Activated CD8-positive, alpha-beta T cell treated with anti-CD3 and anti-CD28 coated beads, Interleukin-2, amount 10 ng/mL, durations not matched to agents 7 days and 5 days (primary cell): Measurements from ENCODE around the gene DAND5. TPM values are rescaled to one million over a fixed set of nuclear protein-coding genes. Genes with fewer than 3 reads are reported as not detected.

Experiments
- ATAC-seq: fragments of 150-1000 bp; cut with Tn5 transposase; one replicate; pipeline ENCODE4 v1.10.0; 2021; ENCODE audit warnings: moderate library complexity
- CTCF ChIA-PET: fragments of 350-600 bp; sonication (Branson Sonifier 250); formaldehyde crosslinking; loops from one replicate; lab custom pipeline; 2021; ENCODE audit warnings: antibody characterized with exemption; lab: Charles Lee
- POLR2A ChIA-PET: fragments of 350-600 bp; sonication (Branson Sonifier 250); formaldehyde crosslinking; loops from one replicate; lab custom pipeline; 2021; ENCODE audit warnings: antibody characterized with exemption; lab: Charles Lee
- DNase-seq: peaks from one replicate; pipeline ENCODE4 v3.0.0-alpha.2; 2020
- H3K27ac Mint-ChIP-seq: one replicate; pipeline ENCODE4 v1.8.0; 2021; ENCODE audit warnings: mild to moderate bottlenecking, mixed read lengths
- H3K27me3 Mint-ChIP-seq: one replicate; pipeline ENCODE4 v1.8.0; 2021; ENCODE audit warnings: low read depth, mixed read lengths
- H3K36me3 Mint-ChIP-seq: one replicate; pipeline ENCODE4 v1.8.0; 2021; ENCODE audit warnings: low read depth, mixed read lengths
- H3K4me1 Mint-ChIP-seq: one replicate; pipeline ENCODE4 v1.8.0; 2021; ENCODE audit warnings: low read depth, mixed read lengths
- H3K4me3 Mint-ChIP-seq: one replicate; pipeline ENCODE4 v1.8.0; 2021; ENCODE audit warnings: mild to moderate bottlenecking, mixed read lengths
- H3K9me3 Mint-ChIP-seq: one replicate; pipeline ENCODE4 v1.8.0; 2022; ENCODE audit warnings: mixed read lengths; ENCODE audit not compliant: insufficient read depth
- total RNA-seq, 2 experiments: library from RNA; stranded (reverse); gene quantifications; one replicate each; pipeline ENCODE4 v1.2.3, GENCODE V29; 2021

DAND5 gene, protein sequence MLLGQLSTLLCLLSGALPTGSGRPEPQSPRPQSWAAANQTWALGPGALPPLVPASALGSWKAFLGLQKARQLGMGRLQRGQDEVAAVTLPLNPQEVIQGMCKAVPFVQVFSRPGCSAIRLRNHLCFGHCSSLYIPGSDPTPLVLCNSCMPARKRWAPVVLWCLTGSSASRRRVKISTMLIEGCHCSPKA
- under 1 TPM; 0.21 to 0.34 TPM for total RNA-seq

DNA sequence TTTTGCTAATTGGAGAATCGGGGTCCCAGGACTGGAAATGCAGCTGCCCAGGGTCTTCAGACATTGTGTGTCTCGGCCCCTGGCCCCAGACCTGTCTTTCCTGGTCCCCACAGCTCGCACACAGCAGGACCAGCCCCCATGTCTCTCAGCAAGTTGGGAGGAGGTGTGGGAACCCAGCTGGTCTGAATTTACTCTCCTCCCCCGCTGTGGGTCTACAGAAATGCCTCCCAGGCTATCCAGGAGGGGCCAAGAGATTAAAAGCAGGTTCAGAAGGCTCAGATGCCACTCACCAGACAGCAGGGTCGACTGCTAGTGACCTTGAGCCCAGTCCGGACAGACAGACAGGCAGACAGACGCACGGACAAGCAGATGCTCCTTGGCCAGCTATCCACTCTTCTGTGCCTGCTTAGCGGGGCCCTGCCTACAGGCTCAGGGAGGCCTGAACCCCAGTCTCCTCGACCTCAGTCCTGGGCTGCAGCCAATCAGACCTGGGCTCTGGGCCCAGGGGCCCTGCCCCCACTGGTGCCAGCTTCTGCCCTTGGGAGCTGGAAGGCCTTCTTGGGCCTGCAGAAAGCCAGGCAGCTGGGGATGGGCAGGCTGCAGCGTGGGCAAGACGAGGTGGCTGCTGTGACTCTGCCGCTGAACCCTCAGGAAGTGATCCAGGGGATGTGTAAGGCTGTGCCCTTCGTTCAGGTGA, at the start of gene DAND5:
DAND5 (plus strand) TSS at position 285 of the 697 bp plus-strand sequence; CDS start at position 370, 85 bp downstream.
- POLR2A ChIA-PET, result no interaction called here
- no peak within 1 kb of the TSS for H3K27ac Mint-ChIP-seq
- ATAC-seq (no peak), DNase-seq (no peak)
- no peaks in the 10 kb centered on the region for H3K36me3 Mint-ChIP-seq
- H3K9me3 Mint-ChIP-seq, result no peaks in the 10 kb centered on the region
- H3K4me1 Mint-ChIP-seq, result peaks cover 7% of the 10 kb centered on the region
- no peak within 1 kb of the TSS for H3K4me3 Mint-ChIP-seq
- CTCF ChIA-PET, result interaction anchor here (1.2 to 7.2 kb wide), 3 partner anchors 8 to 125 kb away, joined by 3 to 121 read pairs (median 3); partner anchors contain the start of gene KLF1
- H3K27me3 Mint-ChIP-seq, result peaks cover 3% of the 10 kb centered on the region

DNA sequence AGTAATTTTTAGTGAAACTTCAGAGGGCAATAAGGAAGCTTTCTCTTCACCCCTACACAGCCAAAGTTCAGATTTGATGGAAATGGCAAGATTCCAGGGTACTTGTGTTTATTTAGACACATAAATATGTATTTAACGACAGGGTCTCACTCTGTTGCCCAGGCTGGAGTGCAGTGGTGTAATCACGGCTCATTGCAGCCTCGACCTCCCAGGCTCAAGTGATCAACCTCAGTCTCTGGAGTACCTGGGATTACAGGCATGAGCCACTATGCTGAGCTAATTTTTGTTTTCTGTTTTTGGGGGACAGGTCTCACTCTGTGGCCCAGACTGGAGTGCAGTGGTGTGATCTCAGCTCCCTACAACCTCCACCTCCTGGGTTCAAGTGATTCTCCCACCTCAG, 48.3 kb upstream of the DAND5 start:
- DNase-seq (no peak), ATAC-seq (no peak)
- H3K4me3 Mint-ChIP-seq, result no peak overlapping the region
- ChIA-PET CTCF (interaction anchor here (1.0 to 1.5 kb wide), 2 partner anchors 36 to 44 kb away, joined by 3 to 7 read pairs; no protein-coding TSS in a partner anchor), POLR2A (interaction anchor here (2.7 kb wide), 1 partner anchor 12 kb away, joined by 14 read pairs; the partner anchor contains the start of gene FARSA)
- peaks cover 42% of the 10 kb centered on the region for H3K36me3 Mint-ChIP-seq
- H3K27me3 Mint-ChIP-seq, result peaks cover 2% of the 10 kb centered on the region
- peak overlapping the region; percentile 14 for H3K27ac Mint-ChIP-seq
- H3K9me3 Mint-ChIP-seq, result no peaks in the 10 kb centered on the region
- H3K4me1 Mint-ChIP-seq, result peaks cover 24% of the 10 kb centered on the region

DNA sequence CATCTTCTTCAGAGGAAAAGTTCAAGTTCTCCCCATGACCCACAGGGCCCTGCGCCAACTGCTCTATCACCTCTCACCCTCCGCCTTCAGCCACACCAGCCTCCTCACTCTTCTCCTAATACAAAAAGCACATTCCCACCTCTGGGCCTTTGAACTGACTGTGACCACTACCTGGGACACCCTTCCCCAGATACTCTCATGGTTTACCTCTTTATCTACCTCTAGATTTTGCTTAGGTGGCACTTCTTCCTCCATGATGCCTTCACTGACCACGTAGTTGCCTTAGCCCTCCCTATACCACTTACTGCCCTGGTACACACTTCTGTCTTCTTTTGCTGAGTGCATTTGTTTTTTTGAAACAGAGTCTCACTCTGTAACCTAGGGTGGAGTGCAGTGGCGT, 46.4 kb upstream of the DAND5 start:
- H3K27ac Mint-ChIP-seq, result peak overlapping the region; percentile 37
- H3K4me1 Mint-ChIP-seq, result peaks cover 23% of the 10 kb centered on the region
- POLR2A ChIA-PET, result interaction anchor here (1.0 to 1.8 kb wide), 2 partner anchors 10 to 15 kb away, joined by 4 to 5 read pairs; partner anchors contain the start of gene FARSA
- H3K9me3 Mint-ChIP-seq, result no peaks in the 10 kb centered on the region
- peaks cover 53% of the 10 kb centered on the region for H3K36me3 Mint-ChIP-seq
- H3K4me3 Mint-ChIP-seq, result no peak overlapping the region
- peaks cover 2% of the 10 kb centered on the region for H3K27me3 Mint-ChIP-seq
- no peak for DNase-seq
- no peak for ATAC-seq
- CTCF ChIA-PET, result interaction anchor here (1.5 kb wide), 1 partner anchor 42 kb away, joined by 4 read pairs; no protein-coding TSS in a partner anchor

DNA sequence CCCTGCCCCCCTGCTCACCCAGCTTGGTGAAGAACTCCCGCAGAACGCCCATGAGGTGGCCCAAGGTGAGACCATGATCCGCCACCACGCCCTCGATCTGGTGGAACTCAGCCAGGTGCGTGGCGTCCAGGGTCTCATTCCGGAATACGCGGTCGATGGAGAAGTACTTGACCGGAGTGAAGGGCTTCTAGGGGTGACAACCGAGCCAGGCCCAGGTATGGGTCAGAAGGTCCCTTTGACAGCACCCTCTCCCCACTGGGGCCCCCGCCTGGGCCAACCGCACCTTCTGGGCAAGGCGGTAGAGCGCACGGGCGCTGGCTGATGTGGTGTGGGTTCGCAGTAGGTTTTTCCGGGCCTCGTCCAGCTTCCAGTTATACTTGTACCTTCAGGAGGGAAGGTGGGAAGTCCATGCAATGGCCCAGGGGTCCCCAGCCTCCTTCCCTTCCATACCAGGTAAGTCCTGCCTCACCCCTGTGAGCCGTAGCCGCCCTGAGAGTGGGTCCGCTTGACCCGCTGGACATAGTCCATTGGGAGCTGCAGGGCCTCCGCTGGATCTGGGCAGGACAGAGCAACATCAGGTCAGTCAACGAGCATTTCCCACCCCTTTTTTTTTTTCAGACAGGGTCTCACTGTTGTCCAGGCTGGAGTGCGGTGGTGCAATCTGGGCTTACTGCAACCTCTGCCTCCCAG, 44.6 kb upstream of the DAND5 start:
- Mint-ChIP-seq H3K36me3 (peaks cover 59% of the 10 kb centered on the region), H3K4me3 (no peak overlapping the region), H3K4me1 (peaks cover 7% of the 10 kb centered on the region), H3K27me3 (no peaks in the 10 kb centered on the region), H3K9me3 (no peaks in the 10 kb centered on the region), H3K27ac (no peak overlapping the region)
- DNase-seq (no peak), ATAC-seq (no peak)
- ChIA-PET CTCF (no interaction called here), POLR2A (interaction anchor here (1.0 kb wide), 1 partner anchor 8 kb away, joined by 3 read pairs; the partner anchor contains the start of gene FARSA)

DNA sequence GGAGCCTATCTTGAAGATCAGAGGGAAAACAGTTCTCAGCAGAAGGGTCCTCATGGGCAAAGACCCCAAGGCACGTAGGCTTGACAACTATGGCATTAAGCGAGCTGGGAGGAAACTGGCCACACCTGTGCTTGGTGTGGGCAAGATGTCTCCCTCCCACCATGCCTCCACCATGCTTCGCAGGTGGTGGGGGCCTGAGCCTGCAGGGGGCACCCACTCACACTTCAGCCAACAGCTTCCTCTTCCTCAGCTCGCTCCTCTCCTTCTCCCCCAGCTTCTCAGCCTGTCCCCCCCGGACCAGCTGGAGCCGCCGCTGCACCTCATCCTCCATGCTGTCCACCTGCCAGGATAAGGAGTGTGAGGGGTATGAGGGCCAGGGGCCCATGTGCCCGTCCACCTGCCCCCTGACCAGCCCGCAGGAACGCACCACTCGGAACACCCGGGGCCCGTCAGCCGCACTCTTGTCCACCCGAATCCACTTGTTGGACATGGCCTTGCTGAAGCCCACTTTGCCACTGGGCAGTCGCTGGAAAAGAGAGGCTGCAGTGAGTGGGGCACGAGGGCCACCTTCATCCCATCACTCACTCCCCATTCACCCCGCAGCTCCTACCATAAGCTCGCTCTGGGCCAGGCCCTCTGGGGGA, 39.3 kb upstream of the DAND5 start:
- no peak overlapping the region for H3K27ac Mint-ChIP-seq
- CTCF ChIA-PET, result interaction anchor here (0.9 to 2.2 kb wide), 3 partner anchors 16 to 45 kb away, joined by 3 to 8 read pairs (median 5); no protein-coding TSS in a partner anchor
- POLR2A ChIA-PET, result interaction anchor here (0.5 to 1.3 kb wide), 3 partner anchors 8 to 16 kb away, joined by 3 to 4 read pairs (median 3); partner anchors contain the start of gene SYCE2
- H3K4me1 Mint-ChIP-seq, result peaks cover 20% of the 10 kb centered on the region
- DNase-seq (no peak), ATAC-seq (no peak)
- H3K9me3 Mint-ChIP-seq, result no peaks in the 10 kb centered on the region
- no peaks in the 10 kb centered on the region for H3K27me3 Mint-ChIP-seq
- peaks cover 52% of the 10 kb centered on the region for H3K36me3 Mint-ChIP-seq
- H3K4me3 Mint-ChIP-seq, result no peak overlapping the region

DNA sequence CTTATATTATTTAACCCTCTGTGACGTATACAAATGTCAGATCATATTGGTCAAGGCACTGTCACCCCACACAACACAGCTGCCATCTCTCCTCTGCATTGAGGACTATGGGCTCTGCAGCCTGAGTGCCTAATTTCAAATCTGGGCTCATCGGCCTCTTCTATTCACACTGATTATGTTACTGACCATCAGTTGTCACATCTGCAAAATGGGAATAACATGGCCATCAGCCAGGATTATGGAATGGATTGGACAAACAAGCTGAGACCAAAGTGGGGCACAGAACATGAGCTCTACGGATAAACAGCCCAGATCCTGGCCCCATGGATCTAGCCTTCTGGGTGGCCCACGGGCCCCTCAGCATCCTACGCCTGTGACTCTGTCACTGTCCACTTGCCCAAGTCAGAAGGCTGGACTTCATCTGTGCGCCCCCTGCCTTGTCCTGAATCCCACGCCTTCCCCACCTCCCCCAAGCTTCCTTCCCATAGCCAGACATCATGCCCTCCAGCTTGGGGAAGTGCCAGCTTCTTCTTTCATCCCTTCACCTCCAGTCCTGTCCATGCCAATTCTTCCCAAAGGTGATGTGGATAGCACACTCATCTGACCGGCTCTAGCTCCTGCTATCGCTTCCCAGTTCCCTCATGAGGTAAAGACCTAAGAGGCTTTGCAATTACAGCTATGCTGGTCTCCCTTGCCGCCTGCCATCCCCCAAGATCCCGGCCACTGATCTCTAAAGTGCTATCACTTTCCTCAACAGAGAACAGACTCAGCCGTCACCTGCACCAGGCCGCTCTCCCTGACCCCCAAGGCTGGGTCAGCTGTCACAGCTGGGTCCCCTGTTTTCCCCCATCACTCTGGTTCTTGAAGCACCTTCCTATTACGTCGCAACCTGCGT, 36.7 kb upstream of the DAND5 start:
- peak; percentile 9 for ATAC-seq
- Mint-ChIP-seq H3K4me1 (peaks cover 36% of the 10 kb centered on the region), H3K9me3 (no peaks in the 10 kb centered on the region), H3K27ac (peak overlapping the region; percentile 91), H3K27me3 (no peaks in the 10 kb centered on the region), H3K4me3 (peak overlapping the region; percentile 96), H3K36me3 (peaks cover 39% of the 10 kb centered on the region)
- CTCF ChIA-PET, result interaction anchor here (0.6 to 3.3 kb wide), 7 partner anchors 13 to 172 kb away, joined by 3 to 22 read pairs (median 4); partner anchors contain the start of gene SYCE2
- POLR2A ChIA-PET, result interaction anchor here (0.6 to 2.0 kb wide), 10 partner anchors 8 to 173 kb away, joined by 3 to 14 read pairs (median 4); partner anchors contain the start of genes GCDH and SYCE2
- peak; percentile 40 for DNase-seq

DNA sequence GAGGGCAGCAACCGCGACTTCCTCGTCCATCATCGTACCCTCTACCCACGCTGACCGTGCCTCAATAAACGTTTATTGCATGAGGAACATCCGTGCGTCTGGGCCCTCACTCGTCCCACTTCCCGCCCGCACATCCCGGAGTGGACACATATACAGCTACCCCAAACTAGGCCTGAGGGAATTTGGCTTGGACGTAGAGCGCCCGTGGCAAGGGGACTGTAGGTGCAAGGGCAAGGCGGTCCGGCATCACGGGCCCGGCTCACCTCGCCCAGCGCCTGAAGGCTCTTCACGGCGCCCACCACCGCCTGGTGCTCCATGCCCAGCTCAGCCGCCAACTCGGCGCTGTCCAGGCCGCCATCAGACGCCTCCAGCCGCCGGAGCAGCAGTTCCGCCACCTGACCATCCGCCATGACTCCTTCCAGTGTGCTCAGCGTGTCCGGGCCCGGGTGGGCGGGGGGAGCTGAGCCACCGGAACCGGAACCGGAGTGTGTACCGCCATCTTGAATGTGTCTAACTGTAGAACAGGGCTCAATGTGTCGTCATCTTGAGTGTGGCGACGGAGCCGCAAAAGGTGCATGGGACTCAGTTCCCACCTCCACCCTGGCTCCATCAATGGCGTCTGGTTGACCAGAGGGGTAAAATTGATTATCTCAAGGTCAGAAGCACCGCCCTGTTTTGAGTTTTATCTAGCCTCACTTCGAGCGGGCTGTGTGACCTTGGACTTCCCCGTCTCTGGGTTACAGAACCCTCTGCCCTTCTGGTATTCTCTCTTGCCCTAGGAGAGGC, 35.9 kb upstream of the DAND5 start, which contains the start of gene FARSA:
FARSA (minus strand) TSS at position 425 of the 786 bp plus-strand sequence; CDS start at position 410, 15 bp downstream.
- ChIA-PET POLR2A (interaction anchor here (0.6 to 2.0 kb wide), 13 partner anchors 9 to 172 kb away, joined by 3 to 14 read pairs (median 3); partner anchors contain the start of genes GCDH, JUNB and SYCE2), CTCF (interaction anchor here (0.6 to 3.3 kb wide), 5 partner anchors 21 to 171 kb away, joined by 3 to 22 read pairs (median 3); no protein-coding TSS in a partner anchor)
- Mint-ChIP-seq H3K27me3 (no peaks in the 10 kb centered on the region), H3K27ac (peak within 1 kb of the TSS; percentile 91), H3K4me1 (peaks cover 41% of the 10 kb centered on the region), H3K9me3 (no peaks in the 10 kb centered on the region), H3K4me3 (peak within 1 kb of the TSS; percentile 96), H3K36me3 (peaks cover 36% of the 10 kb centered on the region)
- DNase-seq (peak; percentile 95), ATAC-seq (peak; percentile 65)

DNA sequence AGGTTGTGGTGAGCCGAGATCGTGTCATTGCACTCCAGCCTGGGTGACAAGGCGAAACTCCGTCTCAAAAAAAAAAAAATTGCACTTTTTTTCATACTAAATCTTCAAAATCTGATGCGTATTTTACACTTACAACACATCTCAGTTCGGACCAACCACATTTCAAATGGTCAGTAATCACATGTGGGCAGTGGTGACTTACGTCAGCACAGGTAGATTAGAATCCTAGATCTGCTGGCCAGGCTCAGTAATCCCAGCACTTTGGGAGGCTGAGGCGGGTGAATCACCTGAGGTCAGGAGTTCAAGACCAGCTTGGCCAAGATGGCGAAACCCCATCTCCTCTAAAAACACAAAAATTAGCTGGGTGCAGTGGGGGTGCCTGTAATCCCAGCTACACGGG, 34.3 kb upstream of the DAND5 start:
- ATAC-seq (no peak), DNase-seq (no peak)
- POLR2A ChIA-PET, result interaction anchor here (1.6 kb wide), 1 partner anchor 9 kb away, joined by 4 read pairs; no protein-coding TSS in a partner anchor
- Mint-ChIP-seq H3K4me1 (peaks cover 49% of the 10 kb centered on the region), H3K27ac (no peak overlapping the region), H3K4me3 (no peak overlapping the region), H3K9me3 (no peaks in the 10 kb centered on the region), H3K27me3 (no peaks in the 10 kb centered on the region), H3K36me3 (peaks cover 43% of the 10 kb centered on the region)
- CTCF ChIA-PET, result interaction anchor here (1.0 kb wide), 1 partner anchor 50 kb away, joined by 5 read pairs; no protein-coding TSS in a partner anchor

DNA sequence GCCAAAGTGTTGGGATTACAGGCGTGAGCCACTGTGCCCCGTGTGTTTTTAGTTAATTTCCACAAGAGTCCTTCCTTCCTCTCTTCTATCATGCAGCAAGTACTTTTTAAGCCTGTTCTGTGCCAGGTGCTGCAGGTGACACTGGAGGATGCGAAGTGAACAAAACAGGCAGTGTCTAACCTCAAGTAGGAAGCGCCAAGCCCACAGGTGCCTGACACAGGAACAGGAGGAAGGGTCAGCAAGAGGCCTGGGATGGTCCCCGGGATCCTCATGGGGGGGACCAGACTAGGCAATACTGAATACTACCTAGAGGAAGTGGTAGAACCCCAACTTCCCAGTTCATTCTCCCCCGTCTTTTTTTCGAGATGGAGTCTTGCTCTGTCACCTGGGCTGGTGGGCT, 32.8 kb upstream of the DAND5 start:
- ATAC-seq (no peak), DNase-seq (no peak)
- POLR2A ChIA-PET, result interaction anchor here (1.0 to 3.1 kb wide), 2 partner anchors 22 to 38 kb away, joined by 4 to 20 read pairs; no protein-coding TSS in a partner anchor
- H3K4me1 Mint-ChIP-seq, result peaks cover 61% of the 10 kb centered on the region
- CTCF ChIA-PET, result interaction anchor here (1.7 to 2.1 kb wide), 4 partner anchors 29 to 158 kb away, joined by 5 to 27 read pairs (median 10); partner anchors contain the start of genes JUNB and KLF1
- peak overlapping the region; percentile 43 for H3K4me3 Mint-ChIP-seq
- H3K27me3 Mint-ChIP-seq, result no peaks in the 10 kb centered on the region
- H3K27ac Mint-ChIP-seq, result peak overlapping the region; percentile 97
- no peaks in the 10 kb centered on the region for H3K9me3 Mint-ChIP-seq
- peaks cover 46% of the 10 kb centered on the region for H3K36me3 Mint-ChIP-seq
